NB4 (cell line): ENCODE results near the gene NUBP2.

Experiments
- CTCF ChIP-seq: IDR thresholded peaks from one replicate; pipeline ENCODE4 v1.5.1; 2012; ENCODE audit warnings: low read depth, low read length
- POLR2A ChIP-seq: IDR thresholded peaks from 2 replicates; pipeline ENCODE4 v1.6.1; 2011; ENCODE audit warnings: mild to moderate bottlenecking; ENCODE audit not compliant: insufficient read length; ENCODE audit errors: extremely low read depth

DNA sequence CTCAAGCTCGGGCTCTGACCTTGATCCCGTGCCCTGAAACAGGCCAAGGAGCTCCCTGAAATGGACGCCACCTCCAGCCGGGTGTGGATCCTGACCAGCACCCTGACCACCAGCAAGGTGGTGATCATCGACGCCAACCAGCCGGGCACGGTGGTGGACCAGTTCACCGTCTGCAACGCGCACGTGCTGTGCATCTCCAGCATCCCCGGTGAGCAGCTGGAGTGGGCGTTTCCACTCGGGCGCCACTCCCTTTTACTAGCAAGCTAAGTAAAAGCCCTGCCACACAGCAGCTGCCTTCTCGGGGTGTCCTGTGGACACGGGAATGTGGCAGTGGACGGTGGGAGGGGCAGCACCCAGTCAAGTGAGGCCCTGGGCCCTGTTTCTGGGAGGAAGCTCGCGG is 17.8 kb upstream of the NUBP2 start:
- no peak for TF ChIP-seq CTCF
- TF ChIP-seq POLR2A, result no peak
